ENCODE results near the gene SENP6. TPM values are rescaled to one million over a fixed set of nuclear protein-coding genes. Genes with fewer than 3 reads are reported as not detected.

The SENP6 gene
- polyA plus RNA-seq, 1 of the 3 experiments (the other 2 are of a cell fraction) = 16.2 TPM

GRCh38 chr6:75760320-75760719 is 158.6 kb downstream of the SENP6 start:
- ChIA-PET POLR2A (no interaction called here), CTCF (no interaction called here)
- peaks cover 0 to 12% of the 10 kb centered on the region in 2 experiments; a peak in 1 of 4 replicates for H3K4me1 ChIP-seq (ENCODE audit: control insufficient read depth in 1 of 2, insufficient read depth in 2 of 2, low read depth in 1 of 2, low read length in 1 of 2)
- no peak overlapping the region for H2AFZ ChIP-seq (ENCODE audit: low read depth)
- H3K4me2 ChIP-seq = no peak overlapping the region
- H4K20me1 ChIP-seq (ENCODE audit: insufficient read depth) = no peaks in the 10 kb centered on the region
- DNase-seq = no peak
- no peak overlapping the region for H3K27ac ChIP-seq (ENCODE audit: low read depth in 2 of 2, low read length in 1 of 2)
- H3K9me2 ChIP-seq = no peaks in the 10 kb centered on the region
- TF ChIP-seq NRF1 (IDR thresholded peaks at IDR 0.05; ENCODE audit: low read depth, low read length) (no peak), MXI1 (IDR thresholded peaks at IDR 0.05; ENCODE audit: low read depth, low read length) (no peak), SIN3A (IDR thresholded peaks at IDR 0.05; ENCODE audit: borderline replicate concordance, low read depth, low read length) (no peak), FOXM1 (IDR thresholded peaks at IDR 0.05; ENCODE audit: low read depth) (no peak), EP300 (IDR thresholded peaks at IDR 0.05; ENCODE audit: borderline replicate concordance in 1 of 2, low read depth in 1 of 2, low read length in 1 of 2) (no peak), ELF1 (IDR thresholded peaks at IDR 0.05) (no peak), TEAD4 (IDR thresholded peaks at IDR 0.05; ENCODE audit: borderline replicate concordance, insufficient read depth) (no peak), RXRA (IDR thresholded peaks at IDR 0.05; ENCODE audit: borderline replicate concordance, low read depth) (no peak), GATA2 (CRISPR knock-in tag; IDR thresholded peaks at IDR 0.05) (no peak), MEF2A (IDR thresholded peaks at IDR 0.05; ENCODE audit: borderline replicate concordance, low read depth) (no peak), GABPA (IDR thresholded peaks at IDR 0.05; ENCODE audit: low read depth) (no peak), MAX (IDR thresholded peaks at IDR 0.05; ENCODE audit: low read depth) (no peak), TCF12 (IDR thresholded peaks at IDR 0.05) (no peak), FOXJ3 (CRISPR knock-in tag; IDR thresholded peaks at IDR 0.05) (no peak), REST (IDR thresholded peaks at IDR 0.05; ENCODE audit: low read depth, low read length) (no peak)
- no peaks in the 10 kb centered on the region for H3K36me3 ChIP-seq (replicated peaks in 1 of 2; ENCODE audit: control insufficient read depth in 1 of 2, insufficient read depth in 2 of 2, low read length in 1 of 2)
- H3K79me2 ChIP-seq (ENCODE audit: insufficient read depth) = peaks cover 29% of the 10 kb centered on the region
- H3K27me3 ChIP-seq (ENCODE audit: insufficient read depth) = no peaks in the 10 kb centered on the region
- H3K4me3 ChIP-seq (ENCODE audit: low read depth in 2 of 2, low read length in 1 of 2) = no peak overlapping the region
- H3K9me3 ChIP-seq = no peaks in the 10 kb centered on the region
- peaks cover 19% of the 10 kb centered on the region for H3F3A ChIP-seq (replicated peaks; ENCODE audit: insufficient read depth)
- WGBS (ENCODE audit: low lambda C conversion rate) = 92% methylated on average over 1 of the region's 1 CpG
- no peak overlapping the region for H3K9ac ChIP-seq

GRCh38 chr6:75761489-75761888 is 159.8 kb downstream of the SENP6 start:
- Histone ChIP-seq H3K27ac (ENCODE audit: low read depth in 2 of 2, low read length in 1 of 2) (no peak overlapping the region), H3K9me2 (no peaks in the 10 kb centered on the region), H3F3A (replicated peaks; ENCODE audit: insufficient read depth) (peaks cover 14% of the 10 kb centered on the region), H3K9ac (no peak overlapping the region), H2AFZ (ENCODE audit: low read depth) (no peak overlapping the region), H3K4me1 (ENCODE audit: control insufficient read depth in 1 of 2, insufficient read depth in 2 of 2, low read depth in 1 of 2, low read length in 1 of 2) (peaks cover 0 to 12% of the 10 kb centered on the region in 2 experiments; a peak in 1 of 4 replicates), H3K4me2 (no peak overlapping the region), H4K20me1 (ENCODE audit: insufficient read depth) (no peaks in the 10 kb centered on the region), H3K9me3 (no peaks in the 10 kb centered on the region), H3K27me3 (ENCODE audit: insufficient read depth) (no peaks in the 10 kb centered on the region), H3K36me3 (replicated peaks in 1 of 2; ENCODE audit: control insufficient read depth in 1 of 2, insufficient read depth in 2 of 2, low read length in 1 of 2) (no peaks in the 10 kb centered on the region), H3K79me2 (ENCODE audit: insufficient read depth) (peaks cover 25% of the 10 kb centered on the region), H3K4me3 (ENCODE audit: low read depth in 2 of 2, low read length in 1 of 2) (no peak overlapping the region)
- TF ChIP-seq RFX5 (IDR thresholded peaks at IDR 0.05; ENCODE audit: low read length) (no peak), YY1 (IDR thresholded peaks at IDR 0.05; ENCODE audit: low read depth) (no peak), CTCF (IDR thresholded peaks at IDR 0.05) (no peak), GATA2 (CRISPR knock-in tag; IDR thresholded peaks at IDR 0.05) (no peak)
- DNase-seq = no peak
- ChIA-PET CTCF (no interaction called here), POLR2A (no interaction called here)
- 91% methylated on average over 1 of the region's 1 CpG for WGBS (ENCODE audit: low lambda C conversion rate)

Measured in SK-N-SH (cell line).